HCT116 (cell line): ENCODE results near the gene CHST9. TPM values are rescaled to one million over a fixed set of nuclear protein-coding genes. Genes with fewer than 3 reads are reported as not detected.

Experiments
- ATAC-seq: fragments of 200-7000 bp; cut with Tn5 transposase; 2 replicates; pipeline ENCODE4 v1.9.1; 2020; ENCODE audit warnings: mild to moderate bottlenecking, moderate library complexity
- BruUV-seq: library from RNA; stranded (reverse); fragments of 400-500 nt; replicated peaks from 2 replicates; lab custom pipeline; 2021; lab: Mats Ljungman, UMichigan
- CTCF ChIA-PET: fragments of 300-600 bp; sonication (Branson Sonifier 250); formaldehyde crosslinking; loops from one replicate; lab custom pipeline; 2021; ENCODE audit warnings: antibody characterized with exemption; lab: Charles Lee
- POLR2A ChIA-PET: fragments of 300-600, 350-600 bp; sonication (Branson Sonifier 250); formaldehyde crosslinking; loops from one replicate; lab custom pipeline; 2021; ENCODE audit warnings: antibody characterized with exemption; lab: Charles Lee
- RAD21 ChIA-PET, 2 experiments: fragments of 300-600 bp; sonication (Branson Sonifier 250); formaldehyde crosslinking; loops; one replicate each; lab custom pipeline; 2023; ENCODE audit warnings: low total read pairs in 2 of 2; ENCODE audit not compliant: uncharacterized antibody in 2 of 2, unreplicated experiment in 2 of 2, low non-redundant PET in 1 of 2; lab: Charles Lee
- DNase-seq: peaks from one replicate; pipeline ENCODE4 v3.0.0-alpha.2; 2010; ENCODE audit warnings: low read depth, low spot score
- H2AFZ ChIP-seq: fragments of 200-600 bp; shearing (Covaris generic), sonication (generic); 2 replicates; pipeline ENCODE4 v1.6.1; 2017; ENCODE audit warnings: low read depth, mixed run types, mixed read lengths, antibody characterized with exemption, low read length; ENCODE audit not compliant: poor library complexity, severe bottlenecking
- H3K27ac ChIP-seq: 2 replicates; pipeline ENCODE4 v1.5.1; 2012; ENCODE audit warnings: low read depth, low read length
- H3K27me3 ChIP-seq: fragments of 200-600 bp; sonication (generic); 2 replicates; pipeline ENCODE4 v1.6.1; 2016; ENCODE audit warnings: mixed run types, low read length, mixed read lengths; ENCODE audit not compliant: insufficient read depth
- H3K36me3 ChIP-seq, 2 experiments: fragments of 200-500 bp in 1 of 2; fragments of 200-600 bp in 1 of 2; sonication (Bioruptor generic) in 1 of 2; sonication (generic) in 1 of 2; 2 replicates each; pipeline versions ENCODE4 v1.5.1 to v1.6.1; 2014 to 2016; ENCODE audit warnings: low read length in 2 of 2, inconsistent platforms in 1 of 2, mixed read lengths in 1 of 2, mixed run types in 1 of 2; ENCODE audit not compliant: insufficient read depth in 2 of 2, control insufficient read depth in 1 of 2
- H3K4me1 ChIP-seq, 2 experiments: fragments of 200-600 bp in 1 of 2; sonication (generic) in 1 of 2; 2 replicates each; pipeline versions ENCODE4 v1.5.1 to v1.6.1; 2012 to 2017; ENCODE audit warnings: low read length in 2 of 2, inconsistent platforms in 1 of 2, mild to moderate bottlenecking in 1 of 2, mixed read lengths in 1 of 2, mixed run types in 1 of 2, moderate library complexity in 1 of 2; ENCODE audit not compliant: insufficient read depth in 2 of 2, control insufficient read depth in 1 of 2
- H3K4me2 ChIP-seq: fragments of 200-600 bp; sonication (generic); 2 replicates; pipeline ENCODE4 v1.6.1; 2017; ENCODE audit warnings: mixed run types, low read length, mixed read lengths
- H3K4me3 ChIP-seq, 2 experiments: fragments of 200-600 bp in 1 of 2; sonication (generic) in 1 of 2; replicated peaks in 1 of 2; 2 replicates each; pipeline ENCODE4 v1.5.1; 2011 to 2016; ENCODE audit warnings: low read length in 2 of 2, control low read depth in 1 of 2, low read depth in 1 of 2, mild to moderate bottlenecking in 1 of 2, mixed read lengths in 1 of 2, mixed run types in 1 of 2
- H3K79me2 ChIP-seq: fragments of 200-600 bp; sonication (generic); 2 replicates; pipeline ENCODE4 v1.6.1; 2017; ENCODE audit warnings: mild to moderate bottlenecking, mixed run types, low read length, moderate library complexity, mixed read lengths; ENCODE audit not compliant: insufficient read depth
- H3K9ac ChIP-seq: fragments of 200-600 bp; sonication (generic); 2 replicates; pipeline ENCODE4 v1.6.1; 2016; ENCODE audit warnings: low read length, mixed read lengths
- H3K9me2 ChIP-seq: fragments of 200-600 bp; sonication (generic), shearing (Covaris generic); 2 replicates; pipeline ENCODE4 v1.6.1; 2017; ENCODE audit warnings: mixed run types, mild to moderate bottlenecking, moderate library complexity; ENCODE audit not compliant: insufficient read depth
- H3K9me3 ChIP-seq, 2 experiments: fragments of 200-500 bp in 1 of 2; fragments of 200-600 bp in 1 of 2; sonication (Bioruptor generic) in 1 of 2; sonication (generic) in 1 of 2; 2 replicates each; pipeline ENCODE4 v1.6.1; 2014 to 2017; ENCODE audit warnings: low read length in 2 of 2, mixed read lengths in 2 of 2, inconsistent platforms in 1 of 2, low read depth in 1 of 2, mild to moderate bottlenecking in 1 of 2, mixed run types in 1 of 2, moderate library complexity in 1 of 2; ENCODE audit not compliant: control insufficient read depth in 1 of 2, insufficient read depth in 1 of 2
- H4K20me1 ChIP-seq: fragments of 200-600 bp; sonication (generic), shearing (Covaris generic); 2 replicates; pipeline ENCODE4 v1.6.1; 2017; ENCODE audit warnings: mixed run types, mild to moderate bottlenecking, moderate library complexity; ENCODE audit not compliant: insufficient read depth
- EZH2 ChIP-seq: fragments of 200-600 bp; sonication (generic); IDR thresholded peaks from 2 replicates; pipeline ENCODE4 v1.6.1; 2017; ENCODE audit warnings: antibody characterized with exemption, mixed run types
- FOSL1 ChIP-seq: IDR thresholded peaks from 2 replicates; pipeline ENCODE4 v1.6.1; 2012; ENCODE audit warnings: low read depth
- POLR2A ChIP-seq: IDR thresholded peaks from 2 replicates; pipeline ENCODE4 v1.7.0; 2011; ENCODE audit warnings: borderline replicate concordance; ENCODE audit not compliant: insufficient read depth, insufficient read length; ENCODE audit errors: extremely low read depth
- SP1 ChIP-seq: IDR thresholded peaks from 2 replicates; pipeline ENCODE4 v1.6.1; 2012; ENCODE audit warnings: low read depth
- intact Hi-C: fragments of 100-400 bp; cut with micrococcal nuclease; formaldehyde crosslinking; loops from 2 replicates; pipeline ENCODE4 v1.10.0; 2022
- total RNA-seq: library from RNA; stranded (reverse); gene quantifications from one replicate; pipeline ENCODE4 v1.2.1, GENCODE V29; 2021; ENCODE audit not compliant: unreplicated experiment
- TF ChIP-seq, protein P1 (sequence below), 3 experiments: fragments of 200-600 bp in 1 of 3; sonication (generic) in 1 of 3; IDR thresholded peaks in 2 of 3; conservative IDR thresholded peaks in 1 of 3; 2 replicates each; pipeline ENCODE4 v1.5.1; 2012 to 2017; ENCODE audit warnings: low read depth in 2 of 3, low read length in 2 of 3, antibody characterized with exemption in 1 of 3, borderline replicate concordance in 1 of 3, control low read depth in 1 of 3, mild to moderate bottlenecking in 1 of 3, mixed read lengths in 1 of 3, mixed run types in 1 of 3, moderate library complexity in 1 of 3; ENCODE audit not compliant: insufficient read depth in 1 of 3

The CHST9 gene
- total RNA-seq, 1 experiment from 2014 or later, result not detected

GRCh38 chr18:27062802-27063201, 122.3 kb downstream of the CHST9 start:
- no peaks in the 10 kb centered on the region for H3K9me2 ChIP-seq
- ChIA-PET POLR2A (no interaction called here), CTCF (no interaction called here), RAD21 (no interaction called here)
- no peaks in the 10 kb centered on the region for H3K36me3 ChIP-seq
- DNase-seq, result no peak
- ATAC-seq, result no peak
- TF ChIP-seq EZH2, result no peak
- H3K27ac ChIP-seq, result no peak overlapping the region
- no TSS peak for BruUV-seq
- no peaks in the 10 kb centered on the region for H3K79me2 ChIP-seq
- no peak overlapping the region for H3K4me3 ChIP-seq
- H3K9ac ChIP-seq, result no peak overlapping the region
- no peaks in the 10 kb centered on the region for H3K27me3 ChIP-seq
- intact Hi-C loops, result no loop called here
- no peak overlapping the region for H3K4me2 ChIP-seq
- no peaks in the 10 kb centered on the region for H4K20me1 ChIP-seq
- no peak overlapping the region for H2AFZ ChIP-seq
- no peaks in the 10 kb centered on the region for H3K4me1 ChIP-seq
- H3K9me3 ChIP-seq, result no peaks in the 10 kb centered on the region

DNA sequence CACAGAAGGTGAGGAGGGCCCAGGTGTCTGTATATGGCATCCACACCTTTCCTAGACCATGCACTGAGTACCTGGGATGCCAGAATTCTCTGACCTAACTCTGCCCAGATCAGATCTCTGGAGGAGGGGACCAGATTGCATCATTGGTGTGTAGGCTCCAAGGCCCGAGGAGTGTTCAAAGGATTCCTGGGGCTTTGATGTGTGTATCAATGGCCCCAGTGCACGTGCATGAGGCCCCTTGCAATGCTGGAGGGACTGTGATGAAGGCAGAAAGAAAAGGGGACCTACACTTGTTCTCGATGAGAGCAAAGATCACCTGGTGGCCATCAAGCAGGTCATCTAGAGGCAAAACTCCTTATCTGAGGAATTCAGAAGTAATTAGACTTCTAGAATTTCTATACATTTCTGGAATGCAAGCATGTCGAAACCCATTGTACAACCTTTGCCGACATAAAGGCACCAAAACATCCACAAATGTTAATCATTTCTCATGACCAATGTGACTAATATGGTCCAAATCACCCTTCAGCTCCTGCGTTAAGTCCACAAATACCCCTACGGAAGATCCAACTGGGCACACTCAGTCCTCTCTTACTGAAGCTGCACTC, 123.5 kb downstream of the CHST9 start:
- H3K4me1 ChIP-seq, result no peaks in the 10 kb centered on the region
- intact Hi-C loops, result no loop called here
- RAD21 ChIA-PET, result no interaction called here
- H4K20me1 ChIP-seq, result no peaks in the 10 kb centered on the region
- DNase-seq (no peak), ATAC-seq (no peak)
- POLR2A ChIA-PET, result no interaction called here
- no TSS peak for BruUV-seq
- H3K4me2 ChIP-seq, result no peak overlapping the region
- H3K27me3 ChIP-seq, result no peaks in the 10 kb centered on the region
- H3K9ac ChIP-seq, result no peak overlapping the region
- H2AFZ ChIP-seq, result no peak overlapping the region
- no peaks in the 10 kb centered on the region for H3K79me2 ChIP-seq
- H3K36me3 ChIP-seq, result no peaks in the 10 kb centered on the region
- no peak overlapping the region for H3K4me3 ChIP-seq
- TF ChIP-seq FOSL1, result no peak
- TF ChIP-seq, protein P1, sequence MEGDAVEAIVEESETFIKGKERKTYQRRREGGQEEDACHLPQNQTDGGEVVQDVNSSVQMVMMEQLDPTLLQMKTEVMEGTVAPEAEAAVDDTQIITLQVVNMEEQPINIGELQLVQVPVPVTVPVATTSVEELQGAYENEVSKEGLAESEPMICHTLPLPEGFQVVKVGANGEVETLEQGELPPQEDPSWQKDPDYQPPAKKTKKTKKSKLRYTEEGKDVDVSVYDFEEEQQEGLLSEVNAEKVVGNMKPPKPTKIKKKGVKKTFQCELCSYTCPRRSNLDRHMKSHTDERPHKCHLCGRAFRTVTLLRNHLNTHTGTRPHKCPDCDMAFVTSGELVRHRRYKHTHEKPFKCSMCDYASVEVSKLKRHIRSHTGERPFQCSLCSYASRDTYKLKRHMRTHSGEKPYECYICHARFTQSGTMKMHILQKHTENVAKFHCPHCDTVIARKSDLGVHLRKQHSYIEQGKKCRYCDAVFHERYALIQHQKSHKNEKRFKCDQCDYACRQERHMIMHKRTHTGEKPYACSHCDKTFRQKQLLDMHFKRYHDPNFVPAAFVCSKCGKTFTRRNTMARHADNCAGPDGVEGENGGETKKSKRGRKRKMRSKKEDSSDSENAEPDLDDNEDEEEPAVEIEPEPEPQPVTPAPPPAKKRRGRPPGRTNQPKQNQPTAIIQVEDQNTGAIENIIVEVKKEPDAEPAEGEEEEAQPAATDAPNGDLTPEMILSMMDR (IDR thresholded peaks at IDR 0.05 in 2 of 3, conservative IDR thresholded peaks at IDR 0.05 in 1 of 3; ENCODE audit: borderline replicate concordance in 1 of 3, insufficient read depth in 1 of 3, low read depth in 2 of 3, low read length in 2 of 3), result no peak
- TF ChIP-seq SP1, result no peak
- TF ChIP-seq POLR2A, result no peak
- no peaks in the 10 kb centered on the region for H3K9me2 ChIP-seq
- H3K9me3 ChIP-seq, result no peaks in the 10 kb centered on the region
- CTCF ChIA-PET, result no interaction called here
- no peak overlapping the region for H3K27ac ChIP-seq
